ENCODE data around the gene CRAT.

GRCh38 chr9:129068110-129068509 is 42.5 kb downstream of the CRAT start:
- TF ChIP-seq POLR2AphosphoS5 (IDR thresholded peaks at IDR 0.05) (no peak), CTCF (IDR thresholded peaks at IDR 0.05) (no peak)
